Measurements from ENCODE around the gene MAN1A1. TPM values are rescaled to one million over a fixed set of nuclear protein-coding genes. Genes with fewer than 3 reads are reported as not detected.
A peak's percentile ranks its signal among the peaks of the same experiment; 100 is the strongest.

The MAN1A1 gene
- total RNA-seq, 3 donors from 2014 or later: 45.1 to 74.2 (median 66.4) TPM

- intact Hi-C loops (cut with DNase I, micrococcal nuclease): no loop called here
- DNase-seq (no peak), ATAC-seq (no peak)
- TF ChIP-seq CTCF (IDR thresholded peaks at IDR 0.05): no peak
- no peak overlapping the region for H3K4me3 ChIP-seq
- H3K36me3 ChIP-seq (ENCODE audit: low read depth): no peaks in the 10 kb centered on the region
- no peaks in the 10 kb centered on the region for H3K9me3 ChIP-seq
- peaks cover 3% of the 10 kb centered on the region for H3K4me1 ChIP-seq (ENCODE audit: low read depth)
Observed at GRCh38 chr6:119204719-119205118, 144.8 kb downstream of the MAN1A1 start.

GRCh38 chr6:119201480-119201879 is 148.1 kb downstream of the MAN1A1 start:
- intact Hi-C loops (cut with DNase I, micrococcal nuclease): no loop called here
- ATAC-seq: peak; percentile 81
- Histone ChIP-seq H3K4me3 (no peak overlapping the region), H3K36me3 (ENCODE audit: low read depth) (no peaks in the 10 kb centered on the region), H3K4me1 (ENCODE audit: low read depth) (no peaks in the 10 kb centered on the region), H3K9me3 (no peaks in the 10 kb centered on the region)
- no peak for TF ChIP-seq CTCF (IDR thresholded peaks at IDR 0.05)
- DNase-seq: no peak

- no peaks in the 10 kb centered on the region for H3K36me3 ChIP-seq (ENCODE audit: low read depth)
- no peak for TF ChIP-seq CTCF (IDR thresholded peaks at IDR 0.05)
- intact Hi-C loops (cut with DNase I, micrococcal nuclease): no loop called here
- no peak for ATAC-seq
- H3K4me3 ChIP-seq: no peak overlapping the region
- no peaks in the 10 kb centered on the region for H3K4me1 ChIP-seq (ENCODE audit: low read depth)
- H3K9me3 ChIP-seq: no peaks in the 10 kb centered on the region
- DNase-seq: no peak
Observed at GRCh38 chr6:119200512-119201175, 148.9 kb downstream of the MAN1A1 start.

- Histone ChIP-seq H3K4me3 (no peak overlapping the region), H3K9me3 (no peaks in the 10 kb centered on the region), H3K4me1 (ENCODE audit: low read depth) (no peaks in the 10 kb centered on the region), H3K36me3 (ENCODE audit: low read depth) (no peaks in the 10 kb centered on the region)
- no peak for DNase-seq
- TF ChIP-seq CTCF (IDR thresholded peaks at IDR 0.05): no peak
- ATAC-seq: no peak
- intact Hi-C loops (cut with DNase I, micrococcal nuclease): no loop called here
Observed at GRCh38 chr6:119197271-119197670, 152.3 kb downstream of the MAN1A1 start.

GRCh38 chr6:119196715-119197114 is 152.8 kb downstream of the MAN1A1 start:
- ATAC-seq (no peak), DNase-seq (no peak)
- intact Hi-C loops (cut with DNase I, micrococcal nuclease): no loop called here
- H3K9me3 ChIP-seq: no peaks in the 10 kb centered on the region
- H3K4me1 ChIP-seq (ENCODE audit: low read depth): no peaks in the 10 kb centered on the region
- no peaks in the 10 kb centered on the region for H3K36me3 ChIP-seq (ENCODE audit: low read depth)
- no peak overlapping the region for H3K4me3 ChIP-seq
- no peak for TF ChIP-seq CTCF (IDR thresholded peaks at IDR 0.05)

- intact Hi-C loops (cut with DNase I, micrococcal nuclease): no loop called here
- Histone ChIP-seq H3K9me3 (no peaks in the 10 kb centered on the region), H3K4me3 (no peak overlapping the region), H3K36me3 (ENCODE audit: low read depth) (no peaks in the 10 kb centered on the region), H3K4me1 (ENCODE audit: low read depth) (no peaks in the 10 kb centered on the region)
- no peak for ATAC-seq
- no peak for DNase-seq
- no peak for TF ChIP-seq CTCF (IDR thresholded peaks at IDR 0.05)
Observed at GRCh38 chr6:119195848-119196247, 153.7 kb downstream of the MAN1A1 start.

Data from mucosa of descending colon (tissue), 3 donors.